Endothelial cell of umbilical vein (primary cell): Measurements from ENCODE around the gene ANAPC16.

Experiments used
- CTCF ChIP-seq, 2 donors: IDR thresholded peaks; 1 replicate in 1 of 2; 2 replicates in 1 of 2; pipeline ENCODE4 v1.5.1; 2011; ENCODE audit warnings: low read length in 2 of 2, mild to moderate bottlenecking in 2 of 2, moderate library complexity in 2 of 2, control low read depth in 1 of 2, inconsistent platforms in 1 of 2, low read depth in 1 of 2; ENCODE audit not compliant: insufficient read depth in 1 of 2; ENCODE audit errors: extremely low read depth in 1 of 2
- FOS ChIP-seq: IDR thresholded peaks from 2 replicates; pipeline ENCODE4 v1.6.1; 2011; ENCODE audit warnings: mild to moderate bottlenecking, low read length, moderate library complexity, borderline replicate concordance; ENCODE audit not compliant: insufficient read depth
- MAX ChIP-seq: IDR thresholded peaks from 2 replicates; pipeline ENCODE4 v1.6.1; 2011; ENCODE audit not compliant: insufficient read depth, insufficient read length
- POLR2A ChIP-seq: IDR thresholded peaks from 2 replicates; pipeline ENCODE4 v1.6.1; 2012; ENCODE audit warnings: low read depth, mild to moderate bottlenecking, control low read depth, low read length
- POLR2AphosphoS5 ChIP-seq: IDR thresholded peaks from 2 replicates; pipeline ENCODE4 v1.6.1; 2012; ENCODE audit warnings: low read depth, mild to moderate bottlenecking, control low read depth, low read length, moderate library complexity; ENCODE audit not compliant: insufficient read depth

- TF ChIP-seq POLR2AphosphoS5 (no peak), MAX (no peak), FOS (no peak), CTCF (IDR thresholded peaks at IDR 0.05; ENCODE audit: extremely low read depth in 1 of 2, insufficient read depth in 1 of 2, low read depth in 1 of 2, low read length in 2 of 2) (no peak), POLR2A (no peak)
Observed at GRCh38 chr10:72167118-72167517, 48.7 kb upstream of the ANAPC16 start.
